HG03432 (cell line): ENCODE measurements around the gene PFKP.
"Not testable (repeated sequence)": the region's sequence is repeated elsewhere in the genome, so short reads cannot be mapped to it uniquely, and the experiment has no call there.

ENCODE experiments used
- ATAC-seq: cut with Tn5 transposase; IDR thresholded peaks from one replicate; pipeline ENCODE4 v1.9.1; 2021; ENCODE audit warnings: mild to moderate bottlenecking, moderate library complexity; ENCODE audit not compliant: unreplicated experiment

Gene PFKP

GRCh38 chr10:3095373-3096139 is 28.2 kb downstream of the PFKP start:
- peak; percentile 69 for ATAC-seq

DNA sequence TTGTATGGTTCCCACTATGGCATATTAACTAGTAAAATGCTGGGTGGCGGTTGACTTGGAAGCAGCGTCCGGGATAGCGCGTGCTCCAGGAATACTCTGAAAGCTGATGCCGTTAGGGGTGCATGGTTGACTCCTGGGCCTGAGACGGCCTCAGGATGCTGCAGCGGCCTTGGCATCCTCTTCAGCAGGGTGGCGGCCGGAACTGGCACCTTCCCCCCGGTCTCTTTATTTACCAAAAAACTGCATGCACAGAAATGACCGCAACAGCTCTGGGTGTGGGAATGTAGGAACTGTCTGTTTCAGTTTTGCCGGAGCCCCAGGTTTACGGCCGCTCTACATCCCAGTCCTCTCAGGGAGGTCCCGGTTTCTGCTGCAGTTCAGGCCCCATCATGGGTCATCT is 28.8 kb downstream of the PFKP start:
- no peak for ATAC-seq

GRCh38 chr10:3097160-3097559 is 29.8 kb downstream of the PFKP start:
- no peak for ATAC-seq

DNA sequence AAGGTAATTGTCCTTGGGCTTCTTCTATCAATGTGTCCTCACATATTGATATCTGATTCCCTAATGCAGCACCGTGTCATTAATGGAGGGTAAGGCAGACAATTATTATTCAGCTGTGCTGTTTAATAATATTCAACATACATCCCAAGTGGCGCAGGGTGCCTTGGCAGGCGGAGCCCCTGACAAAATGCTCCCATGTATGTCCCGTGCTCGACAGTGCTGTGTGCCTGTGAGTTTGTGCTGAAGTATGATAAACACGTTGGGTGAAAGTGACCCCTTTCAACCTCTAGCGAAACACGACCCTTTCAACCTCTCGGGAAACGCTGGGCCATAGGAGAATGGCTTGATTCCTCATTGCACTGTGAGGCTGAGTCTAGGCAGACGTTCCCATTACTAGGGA is 31.3 kb downstream of the PFKP start:
- no peak for ATAC-seq

GRCh38 chr10:3099291-3100092 is 32.1 kb downstream of the PFKP start:
- no peak for ATAC-seq

GRCh38 chr10:3100093-3100792 is 32.9 kb downstream of the PFKP start:
- no peak for ATAC-seq

- ATAC-seq = no peak
These were observed 33.7 kb downstream of the PFKP start for GRCh38 chr10:3100856-3101640.

GRCh38 chr10:3102720-3103427 is 35.5 kb downstream of the PFKP start:
- ATAC-seq = no peak

DNA sequence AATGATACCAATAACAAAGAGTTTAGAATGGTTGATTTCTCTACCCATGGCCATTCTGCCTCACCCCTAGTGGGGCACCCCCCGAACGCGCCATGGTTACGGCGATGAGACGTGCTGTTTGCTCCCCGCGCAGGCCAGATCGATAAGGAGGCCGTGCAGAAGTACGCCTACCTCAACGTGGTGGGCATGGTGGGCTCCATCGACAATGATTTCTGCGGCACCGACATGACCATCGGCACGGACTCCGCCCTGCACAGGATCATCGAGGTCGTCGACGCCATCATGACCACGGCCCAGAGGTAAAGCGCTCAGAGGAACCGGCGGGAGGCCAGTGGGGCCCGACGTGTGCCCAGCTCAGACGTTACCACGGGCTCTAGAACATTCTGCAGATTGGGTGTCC is 36.3 kb downstream of the PFKP start:
- ATAC-seq = no peak

- no peak for ATAC-seq
These were observed 37.0 kb downstream of the PFKP start for GRCh38 chr10:3104251-3104918.

DNA sequence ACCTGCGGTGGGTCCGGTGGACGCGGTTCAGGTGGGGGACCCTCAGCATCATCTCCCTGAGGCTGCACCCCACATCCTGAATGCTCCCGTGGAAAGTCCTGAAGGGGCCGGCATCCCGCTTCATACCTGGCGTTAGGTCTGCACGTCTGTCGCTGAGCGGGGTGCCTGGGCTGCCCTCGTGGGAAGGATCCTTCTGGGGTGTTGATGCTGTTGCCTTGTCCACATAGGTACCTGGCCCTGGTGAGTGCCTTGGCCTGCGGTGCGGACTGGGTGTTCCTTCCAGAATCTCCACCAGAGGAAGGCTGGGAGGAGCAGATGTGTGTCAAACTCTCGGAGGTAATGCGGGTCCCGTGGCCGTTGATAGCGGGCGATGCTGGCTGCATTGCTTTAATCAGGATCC is 37.8 kb downstream of the PFKP start:
- no peak for ATAC-seq

DNA sequence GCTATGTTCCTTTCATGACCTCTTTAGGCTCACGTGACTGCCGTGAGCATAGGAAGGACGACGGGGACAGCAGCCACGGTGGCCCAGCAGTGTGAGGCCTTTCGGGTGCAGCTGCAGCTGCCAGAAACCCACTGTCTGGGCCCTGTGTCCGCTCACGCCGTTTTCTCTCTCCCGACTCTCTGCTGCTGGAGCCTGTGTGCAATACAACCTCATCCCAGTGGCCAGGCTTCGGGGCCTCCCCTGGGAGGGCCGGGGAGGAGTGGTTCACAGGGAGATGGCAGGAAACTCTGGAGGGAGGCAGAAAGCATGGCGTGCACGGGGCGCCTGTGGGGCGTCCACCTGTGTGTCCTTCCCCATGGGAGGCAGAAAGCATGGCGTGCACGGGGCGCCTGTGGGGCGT is 38.6 kb downstream of the PFKP start:
- no peak for ATAC-seq

DNA sequence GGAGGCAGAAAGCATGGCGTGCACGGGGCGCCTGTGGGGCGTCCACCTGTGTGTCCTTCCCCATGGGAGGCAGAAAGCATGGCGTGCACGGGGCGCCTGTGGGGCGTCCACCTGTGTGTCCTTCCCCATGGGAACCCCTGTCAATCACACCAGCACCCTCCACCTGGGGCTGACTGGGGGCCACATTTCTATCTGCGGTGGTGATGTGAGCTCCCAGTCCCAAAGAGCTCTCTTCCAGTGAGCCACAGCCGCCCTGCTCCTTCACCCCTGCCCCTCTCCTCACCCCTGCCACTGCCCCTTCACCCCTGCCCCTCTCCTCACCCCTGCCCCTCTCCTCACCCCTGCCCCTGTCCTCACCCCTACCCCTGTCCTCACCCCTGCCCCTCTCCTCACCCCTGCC is 39.0 kb downstream of the PFKP start:
- not testable (repeated sequence) for ATAC-seq

GRCh38 chr10:3106928-3107425 is 39.6 kb downstream of the PFKP start:
- no peak for ATAC-seq

GRCh38 chr10:3107426-3107961 is 40.1 kb downstream of the PFKP start:
- ATAC-seq = no peak

DNA sequence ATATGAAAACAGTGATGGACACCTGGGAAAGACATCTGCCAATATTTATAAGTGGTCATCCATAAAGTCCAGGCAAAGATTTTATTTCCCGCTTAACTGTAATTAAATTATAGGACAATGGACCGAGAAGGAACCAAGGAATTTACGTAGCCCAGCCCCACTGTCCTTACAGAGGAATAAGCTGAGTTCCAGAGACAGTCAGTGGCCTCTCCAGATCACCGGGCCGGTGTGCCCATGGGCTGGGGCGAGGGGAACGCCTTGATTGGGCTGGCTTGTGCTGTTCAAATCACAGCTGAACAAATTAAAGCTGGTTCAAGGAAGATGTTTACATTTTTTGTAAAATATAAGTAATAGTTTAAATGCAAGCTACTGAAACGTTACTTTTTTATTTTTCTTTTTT is 40.7 kb downstream of the PFKP start:
- ATAC-seq = no peak

- no peak for ATAC-seq
These were observed 41.3 kb downstream of the PFKP start for GRCh38 chr10:3108575-3109105.

DNA sequence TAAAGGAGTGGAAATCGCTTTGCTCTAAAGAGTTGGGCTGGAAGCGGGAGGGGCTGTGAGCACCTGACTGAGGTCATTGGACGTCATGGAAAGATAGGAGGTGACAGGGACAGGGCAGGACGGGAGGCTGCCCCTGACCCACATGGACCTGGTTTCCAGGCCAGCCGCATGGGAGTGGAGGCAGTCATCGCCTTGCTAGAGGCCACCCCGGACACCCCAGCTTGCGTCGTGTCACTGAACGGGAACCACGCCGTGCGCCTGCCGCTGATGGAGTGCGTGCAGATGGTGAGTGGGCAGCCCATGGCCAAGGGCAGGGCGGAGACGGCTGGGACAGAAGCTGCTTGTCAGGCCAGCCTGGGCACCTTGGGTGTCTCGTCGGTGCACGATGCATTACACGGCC is 41.8 kb downstream of the PFKP start:
- no peak for ATAC-seq

DNA sequence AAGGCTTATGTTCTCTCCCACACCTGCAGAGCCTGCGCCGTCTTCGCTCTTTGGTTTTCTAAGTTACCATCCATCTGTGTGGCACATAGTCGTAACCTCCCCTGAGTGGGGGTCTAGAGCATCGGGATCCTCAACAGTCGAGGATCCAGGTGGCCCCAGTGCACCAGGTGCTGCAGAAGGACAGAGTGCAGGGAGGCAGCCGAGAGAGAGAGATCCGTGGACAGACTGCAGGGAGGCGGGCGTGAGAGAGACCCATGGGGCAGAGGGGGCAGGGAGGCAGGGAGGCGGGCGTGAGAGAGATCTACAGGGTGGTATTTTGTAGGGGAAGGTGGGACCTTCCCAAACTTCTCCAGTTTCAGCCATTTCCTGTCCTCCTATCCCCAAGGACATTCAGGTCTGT is 42.3 kb downstream of the PFKP start:
- no peak for ATAC-seq
